Measurements from ENCODE around the gene TEKT3. TPM values are rescaled to one million over a fixed set of nuclear protein-coding genes. Genes with fewer than 3 reads are reported as not detected.

Gene TEKT3
- total RNA-seq, 4 donors from 2014 or later: not detected

GRCh38 chr17:15351925-15352324 is 10.5 kb upstream of the TEKT3 start:
- no peak for TF ChIP-seq CTCF (IDR thresholded peaks at IDR 0.05)
- TF ChIP-seq POLR2AphosphoS5 (IDR thresholded peaks at IDR 0.05): peak in 1 of 2 donors; percentile 63
- TF ChIP-seq POLR2A (IDR thresholded peaks at IDR 0.05; ENCODE audit: low read depth): no peak
- no peak for TF ChIP-seq EP300 (IDR thresholded peaks at IDR 0.05)
- Histone ChIP-seq H3K27me3 (no peaks in the 10 kb centered on the region), H3K4me1 (peaks cover 5 to 36% (median 22%) of the 10 kb centered on the region in 4 donors), H3K27ac (replicated peaks in 1 of 4) (peak overlapping the region; percentile 67 to 74 (median 68)), H3K36me3 (no peaks in the 10 kb centered on the region), H3K9me3 (no peaks in the 10 kb centered on the region), H3K4me3 (no peak overlapping the region)
- no peak for DNase-seq (ENCODE audit: extremely low spot score)
- intact Hi-C loops (cut with DNase I): no loop called here
- WGBS: 44% methylated on average over 3 of the region's 3 CpGs

- no peaks in the 10 kb centered on the region for H3K9me3 ChIP-seq
- no peak for DNase-seq (ENCODE audit: extremely low spot score)
- peaks cover 5 to 36% (median 22%) of the 10 kb centered on the region in 4 donors for H3K4me1 ChIP-seq
- H3K4me3 ChIP-seq: peak overlapping the region in 2 of 4 donors; percentile 16 to 37
- no peaks in the 10 kb centered on the region for H3K27me3 ChIP-seq
- 51% methylated on average over 4 of the region's 4 CpGs for WGBS
- H3K27ac ChIP-seq (replicated peaks in 1 of 4): peak overlapping the region; percentile 67 to 74 (median 68)
- intact Hi-C loops (cut with DNase I): no loop called here
- no peaks in the 10 kb centered on the region for H3K36me3 ChIP-seq
- TF ChIP-seq EP300 (IDR thresholded peaks at IDR 0.05) (no peak), POLR2AphosphoS5 (IDR thresholded peaks at IDR 0.05) (no peak), CTCF (IDR thresholded peaks at IDR 0.05) (no peak), POLR2A (IDR thresholded peaks at IDR 0.05; ENCODE audit: low read depth) (no peak)
Measured at GRCh38 chr17:15351478-15351840, 10.1 kb upstream of the TEKT3 start.

- Histone ChIP-seq H3K9me3 (no peaks in the 10 kb centered on the region), H3K36me3 (no peaks in the 10 kb centered on the region), H3K27ac (replicated peaks in 1 of 4) (peak overlapping the region; percentile 67 to 74 (median 68)), H3K27me3 (no peaks in the 10 kb centered on the region), H3K4me3 (peak overlapping the region in 3 of 4 donors; percentile 16 to 37 (median 26)), H3K4me1 (peaks cover 5 to 36% (median 22%) of the 10 kb centered on the region in 4 donors)
- DNase-seq (ENCODE audit: extremely low spot score): no peak
- intact Hi-C loops (cut with DNase I): no loop called here
- 37% methylated on average over 10 of the region's 10 CpGs for WGBS
- peak in 1 of 2 donors; percentile 11 for TF ChIP-seq POLR2AphosphoS5 (IDR thresholded peaks at IDR 0.05)
- TF ChIP-seq EP300 (IDR thresholded peaks at IDR 0.05): no peak
- TF ChIP-seq POLR2A (IDR thresholded peaks at IDR 0.05; ENCODE audit: low read depth): no peak
- TF ChIP-seq CTCF (IDR thresholded peaks at IDR 0.05): no peak
Measured at GRCh38 chr17:15350777-15351477, 9.5 kb upstream of the TEKT3 start.

GRCh38 chr17:15349119-15349518 is 7.7 kb upstream of the TEKT3 start:
- H3K27ac ChIP-seq (replicated peaks in 1 of 4): no peak overlapping the region
- no peak for DNase-seq (ENCODE audit: extremely low spot score)
- 61% methylated on average over 2 of the region's 2 CpGs for WGBS
- H3K4me1 ChIP-seq: peaks cover 5 to 36% (median 22%) of the 10 kb centered on the region in 4 donors
- intact Hi-C loops (cut with DNase I): loop anchor here (5.0 kb wide), 1 partner anchor 77 kb away; no protein-coding TSS in a partner anchor
- H3K27me3 ChIP-seq: peaks cover 0 to 12% (median 0%) of the 10 kb centered on the region in 4 donors
- no peaks in the 10 kb centered on the region for H3K36me3 ChIP-seq
- no peak overlapping the region for H3K4me3 ChIP-seq
- TF ChIP-seq POLR2AphosphoS5 (IDR thresholded peaks at IDR 0.05) (no peak), POLR2A (IDR thresholded peaks at IDR 0.05; ENCODE audit: low read depth) (no peak), CTCF (IDR thresholded peaks at IDR 0.05) (no peak), EP300 (IDR thresholded peaks at IDR 0.05) (no peak)
- no peaks in the 10 kb centered on the region for H3K9me3 ChIP-seq

All from esophagus muscularis mucosa (tissue), 4 donors.